Ammon's horn (tissue), 1 donor: ENCODE data around the gene CD81.
A peak's percentile ranks its signal among the peaks of the same experiment; 100 is the strongest.
"Not testable (repeated sequence)": the region's sequence is repeated elsewhere in the genome, so short reads cannot be mapped to it uniquely, and the experiment has no call there.

Experiments used
- DNase-seq: peaks from one replicate; pipeline ENCODE4 v3.0.0-alpha.2; 2016; ENCODE audit warnings: low spot score

Gene CD81

DNA sequence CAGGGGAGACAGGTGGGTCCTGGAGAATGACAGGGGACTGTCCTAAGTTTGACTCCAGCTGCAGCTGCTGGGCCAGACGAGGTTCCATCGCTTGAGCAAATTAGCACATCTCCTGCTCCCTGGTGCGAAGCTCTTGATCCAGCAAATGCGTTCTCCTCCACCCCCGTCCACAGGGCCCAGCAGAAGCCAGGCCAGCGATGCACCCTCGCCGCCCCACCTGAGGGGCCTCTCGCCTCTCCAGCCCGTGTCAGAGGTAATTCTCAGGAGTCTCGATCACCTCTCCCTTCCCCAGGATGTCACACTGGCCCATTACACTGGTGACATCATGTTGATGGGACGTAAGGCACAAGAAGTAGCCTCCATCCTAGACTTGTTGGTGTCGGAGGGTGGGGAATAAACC, 19.5 kb upstream of the CD81 start:
- DNase-seq: not testable (repeated sequence)

GRCh38 chr11:2358754-2359442, 18.2 kb upstream of the CD81 start:
- no peak for DNase-seq

DNA sequence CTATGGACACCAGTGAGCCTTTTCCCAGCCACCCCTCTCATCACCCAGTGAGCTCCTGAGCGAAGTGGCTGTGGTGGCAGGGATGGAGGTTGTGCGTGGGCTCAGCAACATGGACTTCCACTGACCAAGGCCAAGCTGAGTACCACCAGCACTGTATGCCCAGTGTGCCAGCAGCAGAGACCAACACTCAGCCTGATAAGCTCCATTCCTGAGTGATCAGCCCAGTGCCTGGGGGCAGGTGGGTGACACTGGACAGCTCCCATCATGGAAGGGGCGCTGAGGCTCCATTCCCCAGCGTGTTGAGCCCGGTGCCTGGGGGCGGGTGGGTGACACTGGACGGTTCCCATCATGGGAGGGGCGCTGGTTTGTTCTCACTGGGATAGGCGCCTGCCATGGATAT, 17.6 kb upstream of the CD81 start:
- DNase-seq: no peak

GRCh38 chr11:2360081-2360642, 16.9 kb upstream of the CD81 start:
- DNase-seq: no peak

DNA sequence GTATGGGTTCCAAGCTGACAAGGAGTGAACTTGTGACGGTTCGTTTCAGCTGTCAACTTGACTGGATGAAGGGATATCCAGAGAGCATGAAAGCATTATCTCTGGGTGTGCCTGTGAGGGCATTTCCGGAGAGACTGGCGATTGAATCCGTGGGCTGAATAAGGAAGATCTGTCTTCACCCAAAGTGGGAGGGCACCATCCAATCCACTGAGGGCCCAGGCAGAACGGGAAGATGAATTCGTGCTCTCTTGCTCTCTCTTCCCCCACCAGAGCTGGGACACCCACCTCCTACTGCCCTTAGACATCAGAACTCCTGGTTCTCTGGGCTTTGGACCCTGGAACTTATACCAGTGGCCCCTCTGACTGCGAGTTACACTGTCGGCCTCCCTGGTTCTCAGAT, 15.5 kb upstream of the CD81 start:
- no peak for DNase-seq

GRCh38 chr11:2362414-2362813, 14.7 kb upstream of the CD81 start:
- no peak for DNase-seq

GRCh38 chr11:2363130-2363529, 14.0 kb upstream of the CD81 start:
- DNase-seq: no peak

- no peak for DNase-seq
Measured at GRCh38 chr11:2363577-2364370, 13.3 kb upstream of the CD81 start.

DNA sequence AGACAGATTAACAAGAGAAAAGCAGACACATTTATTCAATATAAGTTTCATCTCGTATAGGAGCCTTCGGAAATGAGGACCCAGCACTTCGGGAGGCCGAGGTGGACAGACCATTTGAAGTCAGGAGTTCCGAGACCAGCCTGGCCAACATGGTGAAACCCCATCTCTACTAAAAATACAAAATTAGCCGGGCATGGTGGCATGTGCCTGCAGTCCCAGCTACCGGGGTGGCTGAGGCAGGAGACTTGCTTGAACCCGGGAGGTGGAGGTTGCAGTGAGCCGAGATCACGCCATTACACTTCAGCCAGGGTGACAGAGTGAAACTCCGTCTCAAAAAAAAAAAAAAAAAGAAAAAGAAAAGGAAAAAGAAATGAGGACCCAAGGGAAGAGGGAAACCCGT, 12.7 kb upstream of the CD81 start:
- DNase-seq: not testable (repeated sequence)

GRCh38 chr11:2365571-2366210, 11.4 kb upstream of the CD81 start:
- no peak for DNase-seq

GRCh38 chr11:2366276-2366675, 10.8 kb upstream of the CD81 start:
- peak; percentile 83 for DNase-seq

DNA sequence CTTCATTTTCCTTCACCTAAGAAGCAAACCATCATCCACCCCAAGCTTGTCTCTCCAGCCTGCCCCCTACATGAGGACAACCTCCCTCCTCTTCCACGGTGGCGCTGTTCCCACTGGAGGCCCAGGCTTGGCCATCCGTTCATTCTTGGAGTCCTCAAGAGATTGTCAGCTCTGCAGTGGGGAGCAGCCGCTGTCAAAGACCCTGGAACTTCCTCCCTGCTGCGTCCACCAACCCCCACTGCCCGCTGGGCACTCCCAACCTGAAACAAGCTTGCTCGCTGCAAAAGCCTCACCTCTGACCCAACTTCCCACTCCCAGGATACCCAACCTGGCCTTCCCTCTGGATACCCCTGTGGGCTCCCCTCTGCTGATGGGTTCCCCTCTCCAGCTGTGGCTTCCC, 10.4 kb upstream of the CD81 start:
- DNase-seq: peak; percentile 60

- no peak for DNase-seq
Measured at GRCh38 chr11:2367266-2368160, 9.6 kb upstream of the CD81 start.

DNA sequence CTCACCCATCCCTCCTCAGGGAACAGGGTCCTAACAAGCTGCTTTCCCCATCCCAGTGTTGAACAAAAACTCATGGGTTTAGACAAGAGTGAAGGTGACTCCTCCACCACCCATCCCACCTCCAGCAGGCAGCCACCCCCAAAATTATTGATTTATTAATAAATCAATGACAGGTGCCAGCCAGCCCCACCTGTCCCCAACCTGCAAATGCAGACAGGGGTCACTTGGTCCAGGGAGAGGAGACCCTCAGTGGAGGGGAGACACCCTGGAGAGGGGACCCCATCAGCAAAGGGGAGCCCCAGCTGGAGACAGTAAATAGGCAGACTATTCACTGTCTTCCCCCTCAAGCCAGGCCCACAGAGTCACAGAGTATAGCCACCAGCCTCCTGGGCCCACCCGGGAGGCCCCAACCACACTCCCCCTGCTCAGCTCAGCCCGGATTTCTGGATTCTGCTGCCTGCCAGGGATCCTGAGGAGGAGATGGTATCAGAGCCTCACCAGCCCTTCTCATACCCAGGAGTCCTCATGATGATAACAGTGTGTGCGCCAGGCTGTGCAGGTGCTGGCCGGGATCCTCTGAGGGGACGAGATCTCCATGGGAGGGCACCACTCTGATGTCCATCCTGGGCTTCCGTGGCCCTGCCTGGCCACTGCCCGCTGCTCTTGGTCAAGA, 8.8 kb upstream of the CD81 start:
- DNase-seq: no peak

- DNase-seq: no peak
Measured at GRCh38 chr11:2368851-2369180, 8.3 kb upstream of the CD81 start.

DNA sequence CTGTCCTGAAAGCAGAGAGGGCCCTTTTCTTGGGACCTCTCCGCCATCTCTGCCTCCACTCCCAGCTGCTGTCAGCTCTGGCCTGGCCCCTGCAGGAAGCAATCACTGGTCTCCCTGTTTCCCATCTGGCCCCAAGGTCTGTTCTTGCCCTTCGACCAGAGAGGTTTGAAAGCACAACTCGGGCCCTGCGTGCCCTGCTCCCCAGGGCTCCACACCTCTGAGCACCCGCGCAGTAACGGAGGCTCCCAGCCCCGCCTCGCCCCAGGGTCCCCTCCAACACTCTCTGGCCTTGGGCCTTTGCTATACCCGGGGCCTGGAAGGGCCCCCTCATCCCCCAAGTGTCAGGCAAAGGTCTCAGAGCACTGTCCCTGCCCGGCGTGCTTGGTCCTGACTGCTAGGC, 7.8 kb upstream of the CD81 start:
- DNase-seq: no peak

GRCh38 chr11:2369896-2370295, 7.2 kb upstream of the CD81 start:
- no peak for DNase-seq

- no peak for DNase-seq
Measured at GRCh38 chr11:2374456-2375201, 2.5 kb upstream of the CD81 start.

DNA sequence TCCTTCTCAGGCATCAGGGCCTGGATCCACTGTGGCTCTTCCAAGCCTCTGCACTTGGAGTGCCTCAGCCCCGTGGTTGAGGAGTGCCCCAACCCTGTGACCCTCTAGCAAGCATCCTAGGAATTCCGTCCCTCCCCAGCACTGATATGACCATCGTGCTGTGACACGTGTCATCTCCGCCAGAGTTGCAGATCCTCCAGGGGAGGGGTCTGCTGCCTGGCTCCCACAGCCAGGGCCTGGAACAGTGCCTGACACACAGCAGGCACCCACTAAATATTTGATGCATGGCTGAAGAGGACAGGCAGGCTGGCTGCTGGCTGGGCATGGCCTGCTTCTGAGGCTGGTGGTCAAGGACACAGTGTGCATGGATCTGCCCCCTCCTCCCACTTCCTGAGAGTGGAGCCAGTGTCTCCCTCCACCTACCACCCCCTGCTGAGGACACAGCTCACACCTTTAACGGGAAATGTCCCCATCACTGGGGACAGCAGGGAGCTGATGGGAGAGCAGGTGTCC, 1.7 kb upstream of the CD81 start:
- DNase-seq: no peak

DNA sequence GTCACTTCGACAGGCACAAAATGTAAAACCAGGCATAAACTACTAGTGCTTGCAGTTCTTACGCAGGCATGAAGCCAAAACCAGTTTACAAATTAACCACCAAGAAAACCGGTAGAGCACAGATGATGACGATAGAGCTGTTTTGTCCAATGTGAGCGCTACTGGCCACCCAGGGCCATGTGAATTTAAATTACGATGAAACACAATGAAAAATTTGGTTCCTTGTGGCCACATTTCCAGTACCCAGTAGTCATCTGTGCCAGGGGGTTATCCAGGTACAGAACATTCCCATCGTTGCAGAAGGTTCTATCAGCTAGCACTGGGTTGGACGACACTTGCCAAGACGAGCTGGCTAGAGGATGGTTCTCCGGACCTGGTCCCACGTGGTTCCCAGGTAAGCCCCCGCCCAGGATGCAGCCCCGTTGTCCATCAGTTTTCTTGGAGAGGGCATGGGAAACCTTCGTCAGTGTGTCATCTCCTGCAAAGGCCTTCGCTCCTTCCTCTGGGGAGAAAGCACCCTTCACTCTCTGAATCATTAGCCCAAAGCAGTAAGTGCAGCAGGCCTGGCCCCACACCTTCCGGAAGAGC, 1.1 kb upstream of the CD81 start:
- no peak for DNase-seq
